GM19328 (cell line): ENCODE data around the gene CLDN1.

ENCODE experiments used
- ATAC-seq: cut with Tn5 transposase; IDR thresholded peaks from one replicate; pipeline ENCODE4 v1.9.1; 2021; ENCODE audit warnings: mild to moderate bottlenecking, moderate library complexity; ENCODE audit not compliant: unreplicated experiment

The CLDN1 gene

GRCh38 chr3:190336516-190337189, 14.4 kb upstream of the CLDN1 start:
- ATAC-seq: no peak

- no peak for ATAC-seq
Observed at GRCh38 chr3:190333961-190334360, 11.7 kb upstream of the CLDN1 start.

- ATAC-seq: no peak
Observed at GRCh38 chr3:190330936-190331734, 8.9 kb upstream of the CLDN1 start.

- ATAC-seq: no peak
Observed at GRCh38 chr3:190326930-190327329, 4.7 kb upstream of the CLDN1 start.

GRCh38 chr3:190326361-190326760, 4.1 kb upstream of the CLDN1 start:
- no peak for ATAC-seq

GRCh38 chr3:190325923-190326322, 3.7 kb upstream of the CLDN1 start:
- ATAC-seq: no peak

GRCh38 chr3:190323246-190323626, 990 bp upstream of the CLDN1 start:
- no peak for ATAC-seq

GRCh38 chr3:190322604-190323245, 479 bp upstream of the CLDN1 start:
- no peak for ATAC-seq

- ATAC-seq: no peak
Observed at GRCh38 chr3:190320594-190321362, 1.5 kb downstream of the CLDN1 start.

GRCh38 chr3:190319660-190320059, 2.6 kb downstream of the CLDN1 start:
- no peak for ATAC-seq

- ATAC-seq: no peak
Observed at GRCh38 chr3:190318666-190319065, 3.6 kb downstream of the CLDN1 start.

- ATAC-seq: no peak
Observed at GRCh38 chr3:190314741-190315140, 7.5 kb downstream of the CLDN1 start.

- no peak for ATAC-seq
Observed at GRCh38 chr3:190309414-190309813, 12.8 kb downstream of the CLDN1 start.

GRCh38 chr3:190308154-190308553, 14.1 kb downstream of the CLDN1 start:
- no peak for ATAC-seq

GRCh38 chr3:190307164-190307545, 15.1 kb downstream of the CLDN1 start:
- ATAC-seq: no peak

GRCh38 chr3:190306513-190307163, 15.6 kb downstream of the CLDN1 start:
- ATAC-seq: no peak

- ATAC-seq: no peak
Observed at GRCh38 chr3:190306026-190306425, 16.2 kb downstream of the CLDN1 start.

- no peak for ATAC-seq
Observed at GRCh38 chr3:190305406-190305805, 16.8 kb downstream of the CLDN1 start.

- no peak for ATAC-seq
Observed at GRCh38 chr3:190303884-190304283, 18.4 kb downstream of the CLDN1 start.

GRCh38 chr3:190302212-190302867, 19.9 kb downstream of the CLDN1 start:
- no peak for ATAC-seq
